OCI-LY3 (cell line): ENCODE measurements around the gene CHRD.
"Not testable (repeated sequence)": the region's sequence is repeated elsewhere in the genome, so short reads cannot be mapped to it uniquely, and the experiment has no call there.

Experiments used
- H2AFZ ChIP-seq: fragments of 200-600, 300-600 bp; shearing (Covaris generic); 2 replicates; pipeline ENCODE4 v1.6.0; 2014; ENCODE audit warnings: antibody characterized with exemption, low read depth, low read length
- H3K27ac ChIP-seq: fragments of 200-600, 300-600 bp; sonication (generic); 2 replicates; pipeline ENCODE4 v1.5.1; 2014; ENCODE audit warnings: mild to moderate bottlenecking, low read length, moderate library complexity, mixed read lengths
- H3K27me3 ChIP-seq: fragments of 200-600, 300-600 bp; sonication (generic); 2 replicates; pipeline ENCODE4 v1.6.1; 2014; ENCODE audit warnings: low read depth, low read length, mixed read lengths
- H3K36me3 ChIP-seq: fragments of 200-600, 300-600 bp; sonication (generic); replicated peaks from 2 replicates; pipeline ENCODE3; 2014; ENCODE audit warnings: low read depth, low read length, mixed read lengths
- H3K4me1 ChIP-seq: fragments of 300-600, 200-600 bp; sonication (generic); 2 replicates; pipeline ENCODE4 v1.6.1; 2014; ENCODE audit warnings: low read length, mixed read lengths
- H3K4me2 ChIP-seq: fragments of 200-600, 300-600 bp; sonication (generic); 2 replicates; pipeline ENCODE4 v1.6.1; 2014; ENCODE audit warnings: low read length, mixed read lengths
- H3K4me3 ChIP-seq: fragments of 300-600, 200-600 bp; sonication (generic); 2 replicates; pipeline ENCODE4 v1.5.1; 2014; ENCODE audit warnings: antibody characterized with exemption, mild to moderate bottlenecking, low read length, moderate library complexity
- H3K79me2 ChIP-seq: fragments of 300-600, 200-600 bp; shearing (Covaris generic); 2 replicates; pipeline ENCODE4 v1.6.1; 2014; ENCODE audit warnings: mild to moderate bottlenecking, low read length, mixed read lengths
- H3K9ac ChIP-seq: fragments of 300-600, 200-600 bp; shearing (Covaris generic); 2 replicates; pipeline ENCODE4 v1.6.0; 2014; ENCODE audit warnings: mild to moderate bottlenecking, low read length, moderate library complexity
- H3K9me3 ChIP-seq: fragments of 200-600, 300-600 bp; shearing (Covaris generic); 2 replicates; pipeline ENCODE4 v1.6.1; 2014; ENCODE audit warnings: low read length, mixed read lengths; ENCODE audit not compliant: insufficient read depth
- H4K20me1 ChIP-seq: fragments of 200-600, 300-600 bp; sonication (generic); 2 replicates; pipeline ENCODE4 v1.6.1; 2016; ENCODE audit warnings: low read length, mixed read lengths; ENCODE audit not compliant: insufficient read depth
- EZH2phosphoT487 ChIP-seq: fragments of 200-600 bp; shearing (Covaris generic); IDR thresholded peaks from 2 replicates; pipeline ENCODE4 v1.6.1; 2018; ENCODE audit warnings: antibody characterized with exemption, mixed run types, low read depth
- TF ChIP-seq, protein P1 (sequence below): fragments of 200-600, 300-600 bp; sonication (generic); IDR thresholded peaks from 2 replicates; pipeline ENCODE4 v1.5.1; 2014; ENCODE audit warnings: antibody characterized with exemption, low read length, low read depth

The CHRD gene

DNA sequence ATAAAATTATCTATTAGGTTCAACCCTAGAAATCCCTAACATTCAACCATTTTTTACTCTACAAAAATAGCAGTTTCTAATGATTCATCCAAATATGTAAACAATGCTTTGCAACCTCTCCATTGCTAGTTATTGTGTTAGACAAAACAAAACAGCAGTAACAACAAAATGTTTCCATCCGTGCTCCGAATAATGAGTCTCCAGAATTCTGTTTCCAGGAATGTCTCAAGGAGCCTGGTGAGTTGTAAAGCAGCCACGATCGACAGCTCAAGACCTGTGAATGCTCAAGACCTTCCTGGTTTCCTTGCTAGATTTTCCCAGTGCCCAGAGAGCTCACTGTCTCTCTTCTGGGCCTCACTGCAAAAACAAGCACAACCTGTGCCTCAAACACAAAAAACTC, 49.9 kb downstream of the CHRD start:
- no peaks in the 10 kb centered on the region for H3K4me1 ChIP-seq
- no peaks in the 10 kb centered on the region for H3K79me2 ChIP-seq
- H3K27me3 ChIP-seq: 0 out of 2 replicates have a peak, but pooled peaks cover 3% of the 10 kb centered on the region
- no peak overlapping the region for H3K4me3 ChIP-seq
- no peak overlapping the region for H3K9ac ChIP-seq
- TF ChIP-seq, protein P1, sequence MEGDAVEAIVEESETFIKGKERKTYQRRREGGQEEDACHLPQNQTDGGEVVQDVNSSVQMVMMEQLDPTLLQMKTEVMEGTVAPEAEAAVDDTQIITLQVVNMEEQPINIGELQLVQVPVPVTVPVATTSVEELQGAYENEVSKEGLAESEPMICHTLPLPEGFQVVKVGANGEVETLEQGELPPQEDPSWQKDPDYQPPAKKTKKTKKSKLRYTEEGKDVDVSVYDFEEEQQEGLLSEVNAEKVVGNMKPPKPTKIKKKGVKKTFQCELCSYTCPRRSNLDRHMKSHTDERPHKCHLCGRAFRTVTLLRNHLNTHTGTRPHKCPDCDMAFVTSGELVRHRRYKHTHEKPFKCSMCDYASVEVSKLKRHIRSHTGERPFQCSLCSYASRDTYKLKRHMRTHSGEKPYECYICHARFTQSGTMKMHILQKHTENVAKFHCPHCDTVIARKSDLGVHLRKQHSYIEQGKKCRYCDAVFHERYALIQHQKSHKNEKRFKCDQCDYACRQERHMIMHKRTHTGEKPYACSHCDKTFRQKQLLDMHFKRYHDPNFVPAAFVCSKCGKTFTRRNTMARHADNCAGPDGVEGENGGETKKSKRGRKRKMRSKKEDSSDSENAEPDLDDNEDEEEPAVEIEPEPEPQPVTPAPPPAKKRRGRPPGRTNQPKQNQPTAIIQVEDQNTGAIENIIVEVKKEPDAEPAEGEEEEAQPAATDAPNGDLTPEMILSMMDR: no peak
- TF ChIP-seq EZH2phosphoT487: no peak
- H3K9me3 ChIP-seq: no peaks in the 10 kb centered on the region
- H3K4me2 ChIP-seq: no peak overlapping the region
- no peaks in the 10 kb centered on the region for H3K36me3 ChIP-seq
- no peak overlapping the region for H3K27ac ChIP-seq
- no peak overlapping the region for H2AFZ ChIP-seq
- no peaks in the 10 kb centered on the region for H4K20me1 ChIP-seq

- Histone ChIP-seq H3K9ac (no peak overlapping the region), H3K4me3 (no peak overlapping the region), H3K27ac (no peak overlapping the region), H3K27me3 (0 out of 2 replicates have a peak, but pooled peaks cover 3% of the 10 kb centered on the region), H4K20me1 (no peaks in the 10 kb centered on the region), H3K79me2 (no peaks in the 10 kb centered on the region), H3K4me1 (no peaks in the 10 kb centered on the region), H2AFZ (no peak overlapping the region), H3K4me2 (no peak overlapping the region), H3K36me3 (no peaks in the 10 kb centered on the region), H3K9me3 (no peaks in the 10 kb centered on the region)
- TF ChIP-seq, protein P1: no peak
- TF ChIP-seq EZH2phosphoT487: no peak
These were observed 51.1 kb downstream of the CHRD start for GRCh38 chr3:184430940-184431339.

DNA sequence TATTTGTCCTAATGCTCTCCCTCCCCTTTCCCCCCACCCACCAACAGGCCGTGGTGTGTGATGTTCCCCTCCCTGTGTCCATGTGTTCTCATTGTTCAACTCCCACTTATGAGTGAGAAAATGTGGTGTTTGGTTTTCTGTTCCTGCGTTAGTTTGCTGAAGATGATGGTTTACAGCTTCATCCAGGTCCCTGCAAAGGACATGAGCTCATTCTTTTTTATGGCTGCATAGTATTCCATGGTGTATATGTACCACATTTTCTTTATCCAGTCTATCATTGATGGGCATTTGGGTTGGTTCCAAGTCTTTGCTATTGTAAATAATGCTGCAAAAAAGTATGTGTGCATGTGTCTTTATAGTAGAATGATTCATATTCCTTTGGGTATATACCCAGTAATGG, 53.3 kb downstream of the CHRD start:
- H4K20me1 ChIP-seq, H3K79me2 ChIP-seq, H3K9me3 ChIP-seq, H3K9ac ChIP-seq, H2AFZ ChIP-seq, H3K4me1 ChIP-seq, H3K4me2 ChIP-seq, H3K4me3 ChIP-seq, H3K36me3 ChIP-seq, H3K27ac ChIP-seq, H3K27me3 ChIP-seq: not testable (repeated sequence)

GRCh38 chr3:184439096-184439495, 59.2 kb downstream of the CHRD start:
- Histone ChIP-seq H3K4me1 (no peaks in the 10 kb centered on the region), H3K27ac (no peak overlapping the region), H3K27me3 (peaks cover 5% of the 10 kb centered on the region; the same call in 1 of the 2 replicates), H2AFZ (no peak overlapping the region), H4K20me1 (no peaks in the 10 kb centered on the region), H3K9me3 (0 out of 2 replicates have a peak, but pooled peaks cover 3% of the 10 kb centered on the region), H3K4me2 (no peak overlapping the region), H3K9ac (no peak overlapping the region), H3K4me3 (no peak overlapping the region), H3K36me3 (no peaks in the 10 kb centered on the region), H3K79me2 (no peaks in the 10 kb centered on the region)
- TF ChIP-seq EZH2phosphoT487: no peak
- TF ChIP-seq, protein P1: no peak
